ENCODE data around the gene LRP2. TPM values are rescaled to one million over a fixed set of nuclear protein-coding genes. Genes with fewer than 3 reads are reported as not detected.

Gene LRP2
- total RNA-seq, 1 experiment from 2014 or later, result 260 TPM

DNA sequence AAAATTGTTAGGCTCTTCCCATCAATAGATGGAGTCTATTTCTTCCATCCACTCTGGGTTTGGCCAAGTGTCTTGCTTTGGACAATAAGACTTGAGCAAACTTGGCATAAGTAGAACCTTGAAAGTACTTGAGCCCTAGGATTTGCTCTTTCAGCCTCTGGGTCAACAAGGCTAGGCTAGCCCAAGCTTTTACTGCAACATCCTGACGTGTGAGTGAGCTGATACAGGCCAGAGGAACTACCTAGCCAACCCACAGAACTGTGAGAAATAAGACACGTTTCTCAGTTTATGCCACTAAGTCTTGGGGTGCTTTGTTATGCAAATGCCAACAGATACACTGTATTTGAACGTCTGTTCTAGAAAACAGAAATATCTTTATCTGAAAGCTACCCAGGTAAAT lies 71.9 kb downstream of the LRP2 start:
- ChIA-PET POLR2A (no interaction called here), CTCF (no interaction called here)
- Mint-ChIP-seq H3K27me3 (ENCODE audit: insufficient read depth, unreplicated experiment) (no peaks in the 10 kb centered on the region), H3K4me1 (ENCODE audit: low read depth, unreplicated experiment) (no peaks in the 10 kb centered on the region), H3K4me3 (ENCODE audit: unreplicated experiment) (no peak overlapping the region), H3K27ac (ENCODE audit: unreplicated experiment) (no peak overlapping the region), H3K9me3 (ENCODE audit: unreplicated experiment) (no peaks in the 10 kb centered on the region), H3K36me3 (ENCODE audit: insufficient read depth, unreplicated experiment) (peaks cover 86% of the 10 kb centered on the region)
- Histone ChIP-seq H3K4me1 (no peaks in the 10 kb centered on the region), H3K9me3 (no peaks in the 10 kb centered on the region), H3K36me3 (ENCODE audit: control insufficient read depth, insufficient read depth, low read length) (peaks cover 2% of the 10 kb centered on the region; the same call in 1 of the 2 replicates), H3K27me3 (replicated peaks; ENCODE audit: control insufficient read depth, insufficient read depth, low read length) (no peaks in the 10 kb centered on the region), H3K4me3 (ENCODE audit: low read depth, low read length) (no peak overlapping the region)
- DNase-seq, result no peak
- TF ChIP-seq, protein P1, sequence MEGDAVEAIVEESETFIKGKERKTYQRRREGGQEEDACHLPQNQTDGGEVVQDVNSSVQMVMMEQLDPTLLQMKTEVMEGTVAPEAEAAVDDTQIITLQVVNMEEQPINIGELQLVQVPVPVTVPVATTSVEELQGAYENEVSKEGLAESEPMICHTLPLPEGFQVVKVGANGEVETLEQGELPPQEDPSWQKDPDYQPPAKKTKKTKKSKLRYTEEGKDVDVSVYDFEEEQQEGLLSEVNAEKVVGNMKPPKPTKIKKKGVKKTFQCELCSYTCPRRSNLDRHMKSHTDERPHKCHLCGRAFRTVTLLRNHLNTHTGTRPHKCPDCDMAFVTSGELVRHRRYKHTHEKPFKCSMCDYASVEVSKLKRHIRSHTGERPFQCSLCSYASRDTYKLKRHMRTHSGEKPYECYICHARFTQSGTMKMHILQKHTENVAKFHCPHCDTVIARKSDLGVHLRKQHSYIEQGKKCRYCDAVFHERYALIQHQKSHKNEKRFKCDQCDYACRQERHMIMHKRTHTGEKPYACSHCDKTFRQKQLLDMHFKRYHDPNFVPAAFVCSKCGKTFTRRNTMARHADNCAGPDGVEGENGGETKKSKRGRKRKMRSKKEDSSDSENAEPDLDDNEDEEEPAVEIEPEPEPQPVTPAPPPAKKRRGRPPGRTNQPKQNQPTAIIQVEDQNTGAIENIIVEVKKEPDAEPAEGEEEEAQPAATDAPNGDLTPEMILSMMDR (IDR thresholded peaks at IDR 0.05; ENCODE audit: insufficient read depth in 1 of 2, low read depth in 1 of 2, low read length in 1 of 2, severe bottlenecking in 1 of 2, unreplicated experiment in 1 of 2), result no peak
- intact Hi-C loops (cut with micrococcal nuclease; ENCODE audit: unreplicated experiment), result no loop called here
- BruUV-seq (replicated peaks), result no TSS peak

GRCh38 chr2:169287666-169288065 lies 74.7 kb downstream of the LRP2 start:
- Mint-ChIP-seq H3K9me3 (ENCODE audit: unreplicated experiment) (no peaks in the 10 kb centered on the region), H3K4me3 (ENCODE audit: unreplicated experiment) (no peak overlapping the region), H3K36me3 (ENCODE audit: insufficient read depth, unreplicated experiment) (peaks cover 98% of the 10 kb centered on the region), H3K27ac (ENCODE audit: unreplicated experiment) (no peak overlapping the region), H3K4me1 (ENCODE audit: low read depth, unreplicated experiment) (no peaks in the 10 kb centered on the region), H3K27me3 (ENCODE audit: insufficient read depth, unreplicated experiment) (no peaks in the 10 kb centered on the region)
- ChIA-PET CTCF (no interaction called here), POLR2A (no interaction called here)
- no TSS peak for BruUV-seq (replicated peaks)
- no peaks in the 10 kb centered on the region for H3K4me1 ChIP-seq
- TF ChIP-seq, protein P1 (IDR thresholded peaks at IDR 0.05; ENCODE audit: insufficient read depth in 1 of 2, low read depth in 1 of 2, low read length in 1 of 2, severe bottlenecking in 1 of 2, unreplicated experiment in 1 of 2), result no peak
- no peak for DNase-seq
- H3K36me3 ChIP-seq (ENCODE audit: control insufficient read depth, insufficient read depth, low read length), result peaks cover 2% of the 10 kb centered on the region; the same call in 1 of the 2 replicates
- H3K4me3 ChIP-seq (ENCODE audit: low read depth, low read length), result no peak overlapping the region
- no peaks in the 10 kb centered on the region for H3K9me3 ChIP-seq
- H3K27me3 ChIP-seq (replicated peaks; ENCODE audit: control insufficient read depth, insufficient read depth, low read length), result no peaks in the 10 kb centered on the region
- intact Hi-C loops (cut with micrococcal nuclease; ENCODE audit: unreplicated experiment), result no loop called here

DNA sequence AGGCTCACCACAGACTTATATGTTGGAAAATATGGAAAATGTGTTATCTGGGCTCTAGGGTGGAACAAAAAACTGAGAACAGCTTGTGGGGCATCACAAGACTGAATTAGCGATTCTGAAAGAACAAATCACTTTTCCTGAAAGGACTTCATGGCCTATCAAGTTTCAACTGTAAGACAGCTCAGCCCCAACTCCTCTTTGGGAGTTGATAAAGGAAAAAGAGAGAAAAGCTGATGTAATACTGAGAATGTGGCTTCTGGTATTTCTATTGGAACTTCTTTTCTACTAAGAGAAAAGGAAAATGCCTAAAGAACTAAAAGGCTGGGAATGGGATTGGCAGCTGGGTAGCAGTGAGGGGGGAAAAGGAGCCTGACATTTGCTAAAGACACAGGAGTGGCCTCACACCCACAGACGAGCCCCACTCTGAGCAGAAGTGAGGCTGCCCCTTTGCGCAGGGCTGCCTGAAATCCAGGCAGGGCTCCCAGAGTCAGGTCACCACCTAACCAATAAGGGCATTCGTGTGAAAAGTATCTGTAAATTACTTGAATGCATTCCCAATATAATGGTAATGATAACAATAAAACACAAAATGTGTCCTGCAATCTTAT lies 75.6 kb downstream of the LRP2 start:
- Mint-ChIP-seq H3K4me1 (ENCODE audit: low read depth, unreplicated experiment) (no peaks in the 10 kb centered on the region), H3K27ac (ENCODE audit: unreplicated experiment) (no peak overlapping the region), H3K27me3 (ENCODE audit: insufficient read depth, unreplicated experiment) (no peaks in the 10 kb centered on the region), H3K9me3 (ENCODE audit: unreplicated experiment) (no peaks in the 10 kb centered on the region), H3K4me3 (ENCODE audit: unreplicated experiment) (no peak overlapping the region), H3K36me3 (ENCODE audit: insufficient read depth, unreplicated experiment) (peaks cover 97% of the 10 kb centered on the region)
- no peak overlapping the region for H3K4me3 ChIP-seq (ENCODE audit: low read depth, low read length)
- intact Hi-C loops (cut with micrococcal nuclease; ENCODE audit: unreplicated experiment), result no loop called here
- H3K27me3 ChIP-seq (replicated peaks; ENCODE audit: control insufficient read depth, insufficient read depth, low read length), result no peaks in the 10 kb centered on the region
- H3K9me3 ChIP-seq, result no peaks in the 10 kb centered on the region
- no peak for DNase-seq
- TF ChIP-seq, protein P1 (IDR thresholded peaks at IDR 0.05; ENCODE audit: insufficient read depth in 1 of 2, low read depth in 1 of 2, low read length in 1 of 2, severe bottlenecking in 1 of 2, unreplicated experiment in 1 of 2), result no peak
- BruUV-seq (replicated peaks), result no TSS peak
- CTCF ChIA-PET, result no interaction called here
- no peaks in the 10 kb centered on the region for H3K4me1 ChIP-seq
- POLR2A ChIA-PET, result no interaction called here
- H3K36me3 ChIP-seq (ENCODE audit: control insufficient read depth, insufficient read depth, low read length), result peaks cover 2% of the 10 kb centered on the region; the same call in 1 of the 2 replicates

Measured in Caco-2 (cell line).